GM23338 (cell line): ENCODE data around the gene CCDC71L. TPM values are rescaled to one million over a fixed set of nuclear protein-coding genes. Genes with fewer than 3 reads are reported as not detected.
"Not testable (repeated sequence)": the region's sequence is repeated elsewhere in the genome, so short reads cannot be mapped to it uniquely, and the experiment has no call there.

Experiments used
- ATAC-seq: fragments of 200-7000 bp; cut with Tn5 transposase; 3 replicates; pipeline ENCODE4 v1.9.1; 2020
- DNase-seq: peaks from one replicate; pipeline ENCODE4 v3.0.0-alpha.2; 2015; ENCODE audit warnings: low spot score
- H2AFZ ChIP-seq: fragments of 200-600 bp; sonication (generic); 2 replicates; pipeline ENCODE4 v1.8.0; 2016; ENCODE audit warnings: antibody characterized with exemption, mild to moderate bottlenecking, moderate library complexity
- H3F3A ChIP-seq: fragments of 200-600 bp; sonication (generic); replicated peaks from 2 replicates; pipeline ENCODE4 v1.8.0; 2017; ENCODE audit warnings: antibody characterized with exemption, mixed run types, low read depth
- H3K27ac ChIP-seq: fragments of 200-600 bp; sonication (generic); 2 replicates; pipeline ENCODE4 v1.6.1; 2016; ENCODE audit warnings: low read depth
- H3K27me3 ChIP-seq: fragments of 200-600 bp; sonication (generic); 2 replicates; pipeline ENCODE4 v1.8.0; 2016; ENCODE audit warnings: mild to moderate bottlenecking, mixed run types, moderate library complexity; ENCODE audit not compliant: insufficient read depth
- H3K36me3 ChIP-seq: fragments of 200-600 bp; sonication (generic); 2 replicates; pipeline ENCODE4 v1.8.0; 2016; ENCODE audit warnings: mild to moderate bottlenecking; ENCODE audit not compliant: insufficient read depth
- H3K4me1 ChIP-seq: fragments of 200-600 bp; sonication (generic); 2 replicates; pipeline ENCODE4 v1.8.0; 2016; ENCODE audit warnings: mild to moderate bottlenecking, moderate library complexity; ENCODE audit not compliant: insufficient read depth
- H3K4me2 ChIP-seq: fragments of 200-600 bp; sonication (generic); 2 replicates; pipeline ENCODE4 v1.7.1; 2017; ENCODE audit warnings: mixed run types
- H3K4me3 ChIP-seq: fragments of 200-600 bp; sonication (generic); 2 replicates; pipeline ENCODE4 v1.6.1; 2016; ENCODE audit warnings: mixed run types
- H3K79me2 ChIP-seq: fragments of 200-600 bp; sonication (generic); replicated peaks from 2 replicates; pipeline ENCODE4 v1.8.0; 2017; ENCODE audit warnings: mild to moderate bottlenecking; ENCODE audit not compliant: insufficient read depth
- H3K9me2 ChIP-seq: fragments of 200-600 bp; sonication (generic); 2 replicates; pipeline ENCODE4 v1.8.0; 2017; ENCODE audit not compliant: insufficient read depth
- H4K20me1 ChIP-seq: fragments of 200-600 bp; sonication (generic); replicated peaks from 2 replicates; pipeline ENCODE4 v1.8.0; 2017; ENCODE audit warnings: mild to moderate bottlenecking; ENCODE audit not compliant: insufficient read depth
- H3K27ac Mint-ChIP-seq: 2 replicates; pipeline ENCODE4 v1.8.0; 2020; ENCODE audit warnings: inconsistent platforms, mild to moderate bottlenecking, moderate library complexity, mixed read lengths
- H3K27me3 Mint-ChIP-seq: 3 replicates; pipeline ENCODE4 v1.8.0; 2022; ENCODE audit warnings: low read depth, mild to moderate bottlenecking, moderate library complexity, mixed read lengths, inconsistent platforms; ENCODE audit not compliant: insufficient read depth, poor library complexity
- H3K36me3 Mint-ChIP-seq: 3 replicates; pipeline ENCODE4 v1.8.0; 2021; ENCODE audit warnings: low read depth, mild to moderate bottlenecking, inconsistent platforms, moderate library complexity, mixed read lengths
- H3K4me1 Mint-ChIP-seq: 3 replicates; pipeline ENCODE4 v1.8.0; 2020; ENCODE audit warnings: mild to moderate bottlenecking, inconsistent platforms, mixed read lengths
- H3K4me3 Mint-ChIP-seq: 3 replicates; pipeline ENCODE4 v1.8.0; 2021; ENCODE audit warnings: moderate library complexity, mild to moderate bottlenecking, inconsistent platforms, mixed read lengths
- H3K9me3 Mint-ChIP-seq: 3 replicates; pipeline ENCODE4 v1.8.0; 2020; ENCODE audit warnings: moderate library complexity, mild to moderate bottlenecking, inconsistent platforms, mixed read lengths
- CREB1 ChIP-seq: fragments of 250-450 bp; sonication (Bioruptor Pico); IDR thresholded peaks from 2 replicates; pipeline ENCODE4 v1.5.0; 2020; ENCODE audit warnings: low read depth, mild to moderate bottlenecking, moderate library complexity
- NANOG ChIP-seq: IDR thresholded peaks from 2 replicates; pipeline ENCODE4 v1.6.1; 2016; ENCODE audit warnings: antibody characterized with exemption, borderline replicate concordance
- POLR2AphosphoS5 ChIP-seq: IDR thresholded peaks from 2 replicates; pipeline ENCODE4 v1.6.1; 2016; ENCODE audit warnings: antibody characterized with exemption, low read depth
- STAT1 ChIP-seq: IDR thresholded peaks from one replicate; pipeline ENCODE4 v1.6.1; 2016; ENCODE audit warnings: antibody characterized with exemption; ENCODE audit not compliant: unreplicated experiment
- ZNF114 ChIP-seq: fragments of 250-450 bp; sonication (Bioruptor Pico); IDR thresholded peaks from 2 replicates; pipeline ENCODE4 v1.5.0; 2020; ENCODE audit warnings: mild to moderate bottlenecking, moderate library complexity
- ZNF331 ChIP-seq: fragments of 250-450 bp; sonication (Bioruptor Pico); IDR thresholded peaks from 2 replicates; pipeline ENCODE4 v1.5.0; 2020; ENCODE audit warnings: low read depth, mild to moderate bottlenecking, moderate library complexity
- ZNF462 ChIP-seq: fragments of 250-450 bp; sonication (Bioruptor Pico); IDR thresholded peaks from 2 replicates; pipeline ENCODE4 v1.5.0; 2020; ENCODE audit warnings: mild to moderate bottlenecking, moderate library complexity
- long read RNA-seq: library from polyadenylated mRNA; unstranded; transcript quantifications from one replicate; pipeline ENCODE4 v2.0.0, GENCODE V29; 2020; ENCODE audit not compliant: unreplicated experiment
- polyA plus RNA-seq: library from polyadenylated mRNA; unstranded; fragments of >200 nt; fragmentation: Nextera tagmentation; extraction: Ambion mirVana; gene quantifications from 2 replicates; pipeline ENCODE4 v1.2.1, GENCODE V29; 2016
- total RNA-seq: library from RNA; depleted of rRNA; stranded (reverse); fragments of >200 nt; shearing (Covaris generic); gene quantifications from 2 replicates; pipeline ENCODE4 v1.2.3, GENCODE V29; 2014; rRNA removed

The CCDC71L gene
- total RNA-seq (19.1 and 32.3 TPM in 2 replicates), polyA plus RNA-seq (8.4 and 9.8 TPM in 2 replicates)
- long read RNA-seq, full-length matches to known transcripts, result 3 of 3 reads
- long read RNA-seq, partial matches to known transcripts, result 0 of 3 reads
- long read RNA-seq, other reads (novel, unspliced or antisense), result 0 of 3 reads

DNA sequence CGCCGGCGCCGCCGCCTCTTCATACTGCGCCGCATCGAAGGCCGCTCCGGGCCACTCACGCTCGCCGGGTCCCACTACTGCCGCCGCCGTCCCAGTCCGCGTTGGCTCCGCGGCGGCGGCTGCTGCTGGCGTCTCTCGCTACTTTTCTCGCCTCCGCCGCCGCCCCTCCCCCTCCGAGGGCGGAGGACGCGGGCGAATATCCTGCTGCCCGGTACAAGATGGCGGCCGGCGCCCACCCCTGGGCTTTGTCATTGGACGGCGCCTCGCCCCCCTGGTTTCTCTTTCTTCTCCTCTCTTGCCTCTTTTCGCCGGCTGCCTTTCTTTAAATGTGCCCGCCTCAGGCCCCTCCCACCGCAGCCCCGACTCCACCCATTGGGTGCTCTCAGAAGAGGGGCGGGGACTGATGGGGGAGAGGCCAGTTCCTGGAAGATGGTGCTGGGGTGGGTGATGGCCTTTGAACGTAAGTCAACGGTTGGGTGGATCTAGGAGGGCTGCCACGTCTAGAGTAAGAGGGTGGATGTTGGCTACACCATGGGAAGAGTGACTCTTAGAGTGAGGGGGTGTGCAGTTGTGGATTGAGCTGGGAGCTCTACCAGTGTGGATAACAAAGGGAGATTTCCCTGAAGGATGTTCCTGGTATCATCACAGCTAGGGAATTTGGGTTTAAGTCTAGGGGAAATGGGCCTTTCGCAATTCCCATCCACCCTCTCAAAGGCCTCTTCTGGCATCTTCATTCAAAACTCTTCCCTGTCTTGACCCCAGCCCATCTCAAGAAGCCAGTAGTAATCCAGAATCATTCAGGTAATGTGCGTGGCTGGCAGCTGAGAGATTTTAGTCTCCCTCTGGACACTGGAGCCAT lies at the start of gene CCDC71L:
Gene CCDC71L (minus strand): TSS at position 297 of the 859 bp plus-strand sequence. CDS start 262 bp downstream, at position 35.
- DNase-seq (peak; percentile 98), ATAC-seq (peak; percentile 81)
- Mint-ChIP-seq H3K36me3 (no peaks in the 10 kb centered on the region; the same call in 2 of the 3 replicates), H3K4me3 (peak within 1 kb of the TSS; percentile 79), H3K9me3 (no peaks in the 10 kb centered on the region), H3K27ac (peak within 1 kb of the TSS; percentile 74), H3K27me3 (peaks cover 4% of the 10 kb centered on the region), H3K4me1 (peaks cover 12% of the 10 kb centered on the region)
- no peaks in the 10 kb centered on the region for H3F3A ChIP-seq
- H3K4me3 ChIP-seq, result peak within 1 kb of the TSS; percentile 68
- H3K27ac ChIP-seq, result peak within 1 kb of the TSS; percentile 62; the same call in 1 of the 2 replicates
- H2AFZ ChIP-seq, result peak within 1 kb of the TSS; percentile 79; the same call in 1 of the 2 replicates
- no peaks in the 10 kb centered on the region for H3K27me3 ChIP-seq
- no peaks in the 10 kb centered on the region for H3K36me3 ChIP-seq
- H3K4me1 ChIP-seq, result peaks cover 7% of the 10 kb centered on the region
- TF ChIP-seq ZNF331 (CRISPR knock-in tag) (no peak), NANOG (no peak), CREB1 (CRISPR knock-in tag) (peak; percentile 47; the same call in 1 of the 2 replicates), ZNF114 (CRISPR knock-in tag) (peak; percentile 71; the same call in 1 of the 2 replicates), POLR2AphosphoS5 (peak; percentile 72), ZNF462 (peak; percentile 66), STAT1 (no peak)
- H3K79me2 ChIP-seq, result peaks cover 3% of the 10 kb centered on the region; the same call in 1 of the 2 replicates
- no peaks in the 10 kb centered on the region for H4K20me1 ChIP-seq
- peak within 1 kb of the TSS; percentile 87 for H3K4me2 ChIP-seq
- peaks cover 7% of the 10 kb centered on the region for H3K9me2 ChIP-seq

DNA sequence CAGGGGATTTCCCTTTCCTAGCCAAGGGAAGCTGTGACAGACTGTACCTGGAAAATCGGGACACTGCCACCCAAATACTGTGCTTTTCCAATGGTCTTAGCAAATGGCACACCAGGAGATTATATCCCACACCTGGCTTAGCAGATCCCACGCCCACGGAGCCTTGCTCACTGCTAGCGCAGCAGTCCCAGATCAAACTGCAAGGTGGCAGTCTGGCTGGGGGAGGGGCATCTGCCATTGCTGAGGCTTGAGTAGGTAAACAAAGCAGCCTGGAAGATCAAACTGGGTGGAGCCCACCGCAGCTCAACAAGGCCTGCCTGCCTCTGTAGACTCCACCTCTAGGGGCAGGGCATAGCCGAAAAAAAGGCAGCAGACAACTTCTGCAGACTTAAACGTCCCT lies 48.6 kb upstream of the CCDC71L start:
- not testable (repeated sequence) for H3K9me2 ChIP-seq, H4K20me1 ChIP-seq, H3K27me3 ChIP-seq, H3K27ac ChIP-seq, ATAC-seq, H3K4me3 ChIP-seq, H3K36me3 ChIP-seq, H3K4me2 ChIP-seq, H3K27ac Mint-ChIP-seq, H3K4me3 Mint-ChIP-seq, H3K4me1 Mint-ChIP-seq, DNase-seq, H2AFZ ChIP-seq, H3K27me3 Mint-ChIP-seq, H3K36me3 Mint-ChIP-seq, H3K4me1 ChIP-seq, H3K79me2 ChIP-seq, H3F3A ChIP-seq
- peaks cover 39% of the 10 kb centered on the region for H3K9me3 Mint-ChIP-seq
